Mammary epithelial cell (primary cell): ENCODE measurements around the gene CD48.

ENCODE experiments used
- CTCF ChIP-seq, 2 donors: IDR thresholded peaks in 1 of 2; conservative IDR thresholded peaks in 1 of 2; 2 replicates each; pipeline ENCODE4 v1.5.1; 2011 to 2012; ENCODE audit warnings: inconsistent platforms in 2 of 2, low read length in 2 of 2, mild to moderate bottlenecking in 2 of 2, control low read depth in 1 of 2, low read depth in 1 of 2; ENCODE audit not compliant: insufficient read depth in 1 of 2; ENCODE audit errors: extremely low read depth in 1 of 2
- EZH2 ChIP-seq: IDR thresholded peaks from 2 replicates; pipeline ENCODE4 v1.6.1; 2012; ENCODE audit warnings: low read length, inconsistent platforms, borderline replicate concordance

- TF ChIP-seq CTCF (conservative IDR thresholded peaks at IDR 0.05 in 1 of 2, IDR thresholded peaks at IDR 0.05 in 1 of 2; ENCODE audit: extremely low read depth in 1 of 2, insufficient read depth in 1 of 2, low read depth in 1 of 2, low read length in 2 of 2) (no peak), EZH2 (no peak)
These were observed 48.1 kb upstream of the CD48 start for GRCh38 chr1:160759740-160760139.
